Measurements from ENCODE around the gene SYNE2. TPM values are rescaled to one million over a fixed set of nuclear protein-coding genes. Genes with fewer than 3 reads are reported as not detected.

Gene SYNE2
- total RNA-seq, 1 donor from 2014 or later = 5.7 TPM

GRCh38 chr14:63909984-63910383 lies 57.2 kb downstream of the SYNE2 start:
- H3K4me1 Mint-ChIP-seq (ENCODE audit: low read depth, unreplicated experiment) = no peaks in the 10 kb centered on the region

GRCh38 chr14:63910583-63911363 lies 58.0 kb downstream of the SYNE2 start:
- FAIRE-seq = no peak
- no peaks in the 10 kb centered on the region for H3K79me2 ChIP-seq (ENCODE audit: insufficient read depth, low read length)
- H3K27me3 Mint-ChIP-seq (ENCODE audit: low read depth, unreplicated experiment) = no peaks in the 10 kb centered on the region
- no peak overlapping the region for H3K9ac ChIP-seq (ENCODE audit: low read length)
- no peaks in the 10 kb centered on the region for H3K4me1 Mint-ChIP-seq (ENCODE audit: low read depth, unreplicated experiment)
- no peak overlapping the region for H3K4me3 Mint-ChIP-seq (ENCODE audit: unreplicated experiment)
- no peak overlapping the region for H3K27ac Mint-ChIP-seq (ENCODE audit: unreplicated experiment)
- peak overlapping the region; percentile 7 for H3K4me3 ChIP-seq (ENCODE audit: insufficient read depth, low read depth, low read length)
- H3K9me3 Mint-ChIP-seq (ENCODE audit: unreplicated experiment) = no peaks in the 10 kb centered on the region
- no peak overlapping the region for H3K27ac ChIP-seq (ENCODE audit: low read depth, low read length)
- no peak overlapping the region for H2AFZ ChIP-seq (ENCODE audit: low read depth, low read length)
- no peaks in the 10 kb centered on the region for H4K20me1 ChIP-seq (ENCODE audit: insufficient read depth, low read length)
- H3K27me3 ChIP-seq (ENCODE audit: insufficient read depth, low read length) = no peaks in the 10 kb centered on the region
- H3K9me3 ChIP-seq (ENCODE audit: insufficient read depth, low read depth, low read length) = no peaks in the 10 kb centered on the region
- H3K36me3 ChIP-seq (ENCODE audit: insufficient read depth, low read length) = no peaks in the 10 kb centered on the region
- DNase-seq (ENCODE audit: low read depth) = no peak
- no peak for TF ChIP-seq CTCF (IDR thresholded peaks at IDR 0.05; ENCODE audit: insufficient read depth, low read depth, low read length)
- no peak for TF ChIP-seq EZH2 (IDR thresholded peaks at IDR 0.05; ENCODE audit: insufficient read depth, low read length)
- peak overlapping the region; percentile 39 for H3K4me2 ChIP-seq (ENCODE audit: low read length)
- H3K4me1 ChIP-seq (ENCODE audit: insufficient read depth, low read length) = peaks cover 5% of the 10 kb centered on the region
- H3K36me3 Mint-ChIP-seq (ENCODE audit: low read depth, unreplicated experiment) = no peaks in the 10 kb centered on the region

More at GRCh38 chr14:63909984-63910383, 57.2 kb downstream of the SYNE2 start:
- Mint-ChIP-seq H3K9me3 (ENCODE audit: unreplicated experiment) (no peaks in the 10 kb centered on the region), H3K27ac (ENCODE audit: unreplicated experiment) (no peak overlapping the region), H3K27me3 (ENCODE audit: low read depth, unreplicated experiment) (no peaks in the 10 kb centered on the region), H3K4me3 (ENCODE audit: unreplicated experiment) (no peak overlapping the region), H3K36me3 (ENCODE audit: low read depth, unreplicated experiment) (no peaks in the 10 kb centered on the region)
- Histone ChIP-seq H3K9ac (ENCODE audit: low read length) (no peak overlapping the region), H3K4me1 (ENCODE audit: insufficient read depth, low read length) (peaks cover 5% of the 10 kb centered on the region), H3K27ac (ENCODE audit: low read depth, low read length) (no peak overlapping the region), H4K20me1 (ENCODE audit: insufficient read depth, low read length) (no peaks in the 10 kb centered on the region), H3K9me3 (ENCODE audit: insufficient read depth, low read depth, low read length) (no peaks in the 10 kb centered on the region), H3K36me3 (ENCODE audit: insufficient read depth, low read length) (no peaks in the 10 kb centered on the region), H3K4me2 (ENCODE audit: low read length) (no peak overlapping the region), H2AFZ (ENCODE audit: low read depth, low read length) (no peak overlapping the region), H3K27me3 (ENCODE audit: insufficient read depth, low read length) (no peaks in the 10 kb centered on the region), H3K79me2 (ENCODE audit: insufficient read depth, low read length) (no peaks in the 10 kb centered on the region), H3K4me3 (ENCODE audit: insufficient read depth, low read depth, low read length) (no peak overlapping the region)
- no peak for FAIRE-seq
- DNase-seq (ENCODE audit: low read depth) = no peak
- TF ChIP-seq EZH2 (IDR thresholded peaks at IDR 0.05; ENCODE audit: insufficient read depth, low read length) (no peak), CTCF (IDR thresholded peaks at IDR 0.05; ENCODE audit: insufficient read depth, low read depth, low read length) (no peak)

GRCh38 chr14:63911404-63911803 lies 58.6 kb downstream of the SYNE2 start:
- no peaks in the 10 kb centered on the region for H3K36me3 ChIP-seq (ENCODE audit: insufficient read depth, low read length)
- Mint-ChIP-seq H3K9me3 (ENCODE audit: unreplicated experiment) (no peaks in the 10 kb centered on the region), H3K4me3 (ENCODE audit: unreplicated experiment) (no peak overlapping the region), H3K27ac (ENCODE audit: unreplicated experiment) (no peak overlapping the region), H3K4me1 (ENCODE audit: low read depth, unreplicated experiment) (no peaks in the 10 kb centered on the region), H3K27me3 (ENCODE audit: low read depth, unreplicated experiment) (no peaks in the 10 kb centered on the region), H3K36me3 (ENCODE audit: low read depth, unreplicated experiment) (no peaks in the 10 kb centered on the region)
- H3K79me2 ChIP-seq (ENCODE audit: insufficient read depth, low read length) = no peaks in the 10 kb centered on the region
- H3K27ac ChIP-seq (ENCODE audit: low read depth, low read length) = no peak overlapping the region
- TF ChIP-seq CTCF (IDR thresholded peaks at IDR 0.05; ENCODE audit: insufficient read depth, low read depth, low read length) = no peak
- no peak for TF ChIP-seq EZH2 (IDR thresholded peaks at IDR 0.05; ENCODE audit: insufficient read depth, low read length)
- no peak overlapping the region for H3K4me2 ChIP-seq (ENCODE audit: low read length)
- H2AFZ ChIP-seq (ENCODE audit: low read depth, low read length) = no peak overlapping the region
- H3K9me3 ChIP-seq (ENCODE audit: insufficient read depth, low read depth, low read length) = no peaks in the 10 kb centered on the region
- H3K9ac ChIP-seq (ENCODE audit: low read length) = no peak overlapping the region
- FAIRE-seq = no peak
- H3K27me3 ChIP-seq (ENCODE audit: insufficient read depth, low read length) = no peaks in the 10 kb centered on the region
- H4K20me1 ChIP-seq (ENCODE audit: insufficient read depth, low read length) = no peaks in the 10 kb centered on the region
- H3K4me3 ChIP-seq (ENCODE audit: insufficient read depth, low read depth, low read length) = no peak overlapping the region
- no peak for DNase-seq (ENCODE audit: low read depth)
- peaks cover 5% of the 10 kb centered on the region for H3K4me1 ChIP-seq (ENCODE audit: insufficient read depth, low read length)

All from astrocyte (in vitro differentiated cells and primary cell).